ENCODE data around the gene CDH8.

Gene CDH8

GRCh38 chr16:62059527-62059926, 23.3 kb upstream of the CDH8 start:
- no peaks in the 10 kb centered on the region for H3K9me3 ChIP-seq (ENCODE audit: control insufficient read depth, low read length)
- no peaks in the 10 kb centered on the region for H3K27me3 ChIP-seq (replicated peaks; ENCODE audit: control insufficient read depth, insufficient read depth, low read length, poor library complexity, severe bottlenecking)
- no peak overlapping the region for H3K27ac ChIP-seq (ENCODE audit: insufficient read depth, low read length, poor library complexity, severe bottlenecking)
- H3K4me3 ChIP-seq (ENCODE audit: insufficient read depth, low read depth, low read length, poor library complexity, severe bottlenecking) = no peak overlapping the region
- no peaks in the 10 kb centered on the region for H3K36me3 ChIP-seq (ENCODE audit: control insufficient read depth, insufficient read depth, low read length)
- H3K4me1 ChIP-seq (ENCODE audit: control insufficient read depth, insufficient read depth, low read length, poor library complexity, severe bottlenecking) = no peaks in the 10 kb centered on the region
- no peak for DNase-seq

GRCh38 chr16:62058412-62058811, 22.2 kb upstream of the CDH8 start:
- H3K27ac ChIP-seq (ENCODE audit: insufficient read depth, low read length, poor library complexity, severe bottlenecking) = no peak overlapping the region
- H3K9me3 ChIP-seq (ENCODE audit: control insufficient read depth, low read length) = no peaks in the 10 kb centered on the region
- H3K27me3 ChIP-seq (replicated peaks; ENCODE audit: control insufficient read depth, insufficient read depth, low read length, poor library complexity, severe bottlenecking) = no peaks in the 10 kb centered on the region
- no peak overlapping the region for H3K4me3 ChIP-seq (ENCODE audit: insufficient read depth, low read depth, low read length, poor library complexity, severe bottlenecking)
- H3K4me1 ChIP-seq (ENCODE audit: control insufficient read depth, insufficient read depth, low read length, poor library complexity, severe bottlenecking) = no peaks in the 10 kb centered on the region
- no peak for DNase-seq
- no peaks in the 10 kb centered on the region for H3K36me3 ChIP-seq (ENCODE audit: control insufficient read depth, insufficient read depth, low read length)

DNA sequence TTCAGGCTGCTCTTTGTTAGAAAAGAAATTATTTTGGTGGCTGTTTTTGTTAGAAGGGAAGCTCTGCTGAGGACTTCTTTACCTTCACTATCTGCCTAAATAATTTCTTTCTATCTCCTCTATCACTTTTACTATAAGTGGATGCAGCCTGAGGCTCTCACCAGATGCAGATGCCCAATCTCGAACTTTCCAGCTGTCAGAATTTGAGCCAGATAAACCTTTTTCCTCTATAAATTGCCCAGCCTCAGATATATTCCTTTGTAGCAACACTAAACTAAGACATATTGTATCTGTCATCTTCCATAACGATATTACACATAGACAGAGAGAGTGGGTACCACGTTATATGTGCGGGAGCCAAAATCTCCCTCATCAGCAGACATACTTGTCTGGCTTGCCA, 15.7 kb upstream of the CDH8 start:
- H3K27ac ChIP-seq (ENCODE audit: insufficient read depth, low read length, poor library complexity, severe bottlenecking) = no peak overlapping the region
- no peaks in the 10 kb centered on the region for H3K27me3 ChIP-seq (replicated peaks; ENCODE audit: control insufficient read depth, insufficient read depth, low read length, poor library complexity, severe bottlenecking)
- no peaks in the 10 kb centered on the region for H3K4me1 ChIP-seq (ENCODE audit: control insufficient read depth, insufficient read depth, low read length, poor library complexity, severe bottlenecking)
- H3K4me3 ChIP-seq (ENCODE audit: insufficient read depth, low read depth, low read length, poor library complexity, severe bottlenecking) = no peak overlapping the region
- peaks cover 7% of the 10 kb centered on the region for H3K9me3 ChIP-seq (ENCODE audit: control insufficient read depth, low read length)
- DNase-seq = no peak
- no peaks in the 10 kb centered on the region for H3K36me3 ChIP-seq (ENCODE audit: control insufficient read depth, insufficient read depth, low read length)

- no peaks in the 10 kb centered on the region for H3K36me3 ChIP-seq (ENCODE audit: control insufficient read depth, insufficient read depth, low read length)
- no peak overlapping the region for H3K27ac ChIP-seq (ENCODE audit: insufficient read depth, low read length, poor library complexity, severe bottlenecking)
- no peak for DNase-seq
- H3K4me3 ChIP-seq (ENCODE audit: insufficient read depth, low read depth, low read length, poor library complexity, severe bottlenecking) = no peak overlapping the region
- peaks cover 7% of the 10 kb centered on the region for H3K9me3 ChIP-seq (ENCODE audit: control insufficient read depth, low read length)
- no peaks in the 10 kb centered on the region for H3K4me1 ChIP-seq (ENCODE audit: control insufficient read depth, insufficient read depth, low read length, poor library complexity, severe bottlenecking)
- H3K27me3 ChIP-seq (replicated peaks; ENCODE audit: control insufficient read depth, insufficient read depth, low read length, poor library complexity, severe bottlenecking) = no peaks in the 10 kb centered on the region
These were observed 14.6 kb upstream of the CDH8 start for GRCh38 chr16:62050793-62051192.

GRCh38 chr16:62046801-62047200, 10.6 kb upstream of the CDH8 start:
- Histone ChIP-seq H3K4me1 (ENCODE audit: control insufficient read depth, insufficient read depth, low read length, poor library complexity, severe bottlenecking) (no peaks in the 10 kb centered on the region), H3K27me3 (replicated peaks; ENCODE audit: control insufficient read depth, insufficient read depth, low read length, poor library complexity, severe bottlenecking) (no peaks in the 10 kb centered on the region), H3K27ac (ENCODE audit: insufficient read depth, low read length, poor library complexity, severe bottlenecking) (no peak overlapping the region), H3K4me3 (ENCODE audit: insufficient read depth, low read depth, low read length, poor library complexity, severe bottlenecking) (no peak overlapping the region), H3K9me3 (ENCODE audit: control insufficient read depth, low read length) (no peaks in the 10 kb centered on the region), H3K36me3 (ENCODE audit: control insufficient read depth, insufficient read depth, low read length) (no peaks in the 10 kb centered on the region)
- DNase-seq = no peak

DNA sequence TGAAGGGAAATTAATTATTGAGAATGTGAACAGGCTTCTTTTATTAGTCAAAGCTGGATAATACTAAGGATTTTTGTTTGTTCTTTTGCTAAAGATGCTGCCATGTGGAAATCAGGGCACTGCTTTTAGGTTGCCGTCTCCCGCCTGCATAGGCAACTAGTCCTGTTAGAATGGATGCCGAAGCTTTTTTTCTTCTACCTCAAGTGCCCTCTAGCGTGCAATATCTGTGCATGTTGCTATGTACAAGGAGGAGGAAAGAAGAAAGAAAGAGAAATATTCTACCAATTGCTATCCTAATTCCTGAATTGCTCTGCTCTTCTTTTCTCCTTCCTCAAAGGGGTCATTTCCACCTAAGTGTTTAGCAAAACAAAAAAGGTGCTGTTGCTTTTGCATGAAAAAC, 5.2 kb upstream of the CDH8 start:
- no peaks in the 10 kb centered on the region for H3K9me3 ChIP-seq (ENCODE audit: control insufficient read depth, low read length)
- DNase-seq = no peak
- H3K27me3 ChIP-seq (replicated peaks; ENCODE audit: control insufficient read depth, insufficient read depth, low read length, poor library complexity, severe bottlenecking) = no peaks in the 10 kb centered on the region
- H3K4me3 ChIP-seq (ENCODE audit: insufficient read depth, low read depth, low read length, poor library complexity, severe bottlenecking) = no peak overlapping the region
- no peak overlapping the region for H3K27ac ChIP-seq (ENCODE audit: insufficient read depth, low read length, poor library complexity, severe bottlenecking)
- no peaks in the 10 kb centered on the region for H3K4me1 ChIP-seq (ENCODE audit: control insufficient read depth, insufficient read depth, low read length, poor library complexity, severe bottlenecking)
- no peaks in the 10 kb centered on the region for H3K36me3 ChIP-seq (ENCODE audit: control insufficient read depth, insufficient read depth, low read length)

- Histone ChIP-seq H3K4me3 (ENCODE audit: insufficient read depth, low read depth, low read length, poor library complexity, severe bottlenecking) (no peak overlapping the region), H3K27ac (ENCODE audit: insufficient read depth, low read length, poor library complexity, severe bottlenecking) (no peak overlapping the region), H3K4me1 (ENCODE audit: control insufficient read depth, insufficient read depth, low read length, poor library complexity, severe bottlenecking) (no peaks in the 10 kb centered on the region), H3K27me3 (replicated peaks; ENCODE audit: control insufficient read depth, insufficient read depth, low read length, poor library complexity, severe bottlenecking) (peaks cover 9% of the 10 kb centered on the region), H3K36me3 (ENCODE audit: control insufficient read depth, insufficient read depth, low read length) (no peaks in the 10 kb centered on the region), H3K9me3 (ENCODE audit: control insufficient read depth, low read length) (no peaks in the 10 kb centered on the region)
- DNase-seq = no peak
These were observed 2.4 kb upstream of the CDH8 start for GRCh38 chr16:62038646-62039045.

DNA sequence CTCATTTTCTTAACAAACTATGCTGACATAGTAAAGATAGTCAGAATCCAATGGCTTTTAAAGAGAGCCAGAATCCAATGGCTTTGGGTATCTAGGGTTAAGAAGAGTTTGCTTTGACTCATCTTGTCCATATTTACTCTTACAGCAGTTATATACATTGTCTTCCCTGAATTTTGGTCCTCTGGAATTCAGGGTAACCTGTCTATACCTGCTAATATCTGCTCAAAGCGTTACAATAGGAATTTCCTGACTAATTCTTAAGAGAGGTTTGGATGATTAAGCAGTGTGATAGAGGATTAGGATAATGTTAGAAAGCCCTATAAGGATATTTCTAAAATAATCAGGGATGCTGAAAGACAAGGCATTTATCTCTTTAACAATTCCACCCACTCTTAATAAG, 2.0 kb upstream of the CDH8 start:
- no peaks in the 10 kb centered on the region for H3K36me3 ChIP-seq (ENCODE audit: control insufficient read depth, insufficient read depth, low read length)
- no peak for DNase-seq
- peaks cover 9% of the 10 kb centered on the region for H3K27me3 ChIP-seq (replicated peaks; ENCODE audit: control insufficient read depth, insufficient read depth, low read length, poor library complexity, severe bottlenecking)
- H3K27ac ChIP-seq (ENCODE audit: insufficient read depth, low read length, poor library complexity, severe bottlenecking) = no peak overlapping the region
- H3K9me3 ChIP-seq (ENCODE audit: control insufficient read depth, low read length) = no peaks in the 10 kb centered on the region
- H3K4me1 ChIP-seq (ENCODE audit: control insufficient read depth, insufficient read depth, low read length, poor library complexity, severe bottlenecking) = no peaks in the 10 kb centered on the region
- no peak overlapping the region for H3K4me3 ChIP-seq (ENCODE audit: insufficient read depth, low read depth, low read length, poor library complexity, severe bottlenecking)

DNA sequence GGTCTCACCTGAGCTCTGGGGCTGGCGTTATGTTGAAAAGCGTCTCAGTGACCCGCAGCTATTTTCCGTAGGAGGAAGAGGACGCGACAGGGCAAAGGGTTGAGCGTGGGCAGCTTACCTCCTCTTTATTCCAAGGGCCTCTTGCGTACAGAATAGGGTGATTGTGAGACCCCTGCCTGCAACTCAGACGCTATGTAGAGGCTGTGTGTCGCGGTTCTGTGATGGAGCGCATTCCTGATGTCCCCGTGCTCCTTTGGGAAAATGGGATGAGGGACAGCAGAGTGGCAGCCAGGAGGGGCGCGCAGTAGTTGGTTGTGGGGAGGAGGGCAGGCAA, 531 bp upstream of the CDH8 start:
- no peaks in the 10 kb centered on the region for H3K9me3 ChIP-seq (ENCODE audit: control insufficient read depth, low read length)
- H3K27ac ChIP-seq (ENCODE audit: insufficient read depth, low read length, poor library complexity, severe bottlenecking) = no peak overlapping the region
- H3K4me3 ChIP-seq (ENCODE audit: insufficient read depth, low read depth, low read length, poor library complexity, severe bottlenecking) = no peak overlapping the region
- no peaks in the 10 kb centered on the region for H3K4me1 ChIP-seq (ENCODE audit: control insufficient read depth, insufficient read depth, low read length, poor library complexity, severe bottlenecking)
- H3K27me3 ChIP-seq (replicated peaks; ENCODE audit: control insufficient read depth, insufficient read depth, low read length, poor library complexity, severe bottlenecking) = peaks cover 9% of the 10 kb centered on the region
- no peak for DNase-seq
- no peaks in the 10 kb centered on the region for H3K36me3 ChIP-seq (ENCODE audit: control insufficient read depth, insufficient read depth, low read length)

- no peaks in the 10 kb centered on the region for H3K36me3 ChIP-seq (ENCODE audit: control insufficient read depth, insufficient read depth, low read length)
- DNase-seq = no peak
- no peaks in the 10 kb centered on the region for H3K4me1 ChIP-seq (ENCODE audit: control insufficient read depth, insufficient read depth, low read length, poor library complexity, severe bottlenecking)
- H3K27ac ChIP-seq (ENCODE audit: insufficient read depth, low read length, poor library complexity, severe bottlenecking) = no peak overlapping the region
- H3K4me3 ChIP-seq (ENCODE audit: insufficient read depth, low read depth, low read length, poor library complexity, severe bottlenecking) = no peak overlapping the region
- H3K27me3 ChIP-seq (replicated peaks; ENCODE audit: control insufficient read depth, insufficient read depth, low read length, poor library complexity, severe bottlenecking) = peaks cover 9% of the 10 kb centered on the region
- H3K9me3 ChIP-seq (ENCODE audit: control insufficient read depth, low read length) = no peaks in the 10 kb centered on the region
These were observed 834 bp downstream of the CDH8 start for GRCh38 chr16:62035115-62036092.

Data from effector memory CD4-positive, alpha-beta T cell (primary cell).